Prostate gland (tissue), 2 donors: Measurements from ENCODE around the gene PTGR2. TPM values are rescaled to one million over a fixed set of nuclear protein-coding genes. Genes with fewer than 3 reads are reported as not detected.
"Not testable (repeated sequence)": the region's sequence is repeated elsewhere in the genome, so short reads cannot be mapped to it uniquely, and the experiment has no call there.

Experiments used
- DNase-seq: peaks from one replicate; pipeline ENCODE4 v3.0.0-alpha.2; 2019; ENCODE audit warnings: low spot score
- H3K27ac ChIP-seq, 2 donors: fragments of 200-600 bp; sonication (generic); 2 replicates each; pipeline ENCODE4 v1.5.1; 2017 to 2019
- H3K27me3 ChIP-seq: fragments of 200-600 bp; sonication (generic); replicated peaks from 2 replicates; pipeline ENCODE4 v1.5.1; 2019; ENCODE audit not compliant: insufficient read depth
- H3K36me3 ChIP-seq, 2 donors: fragments of 200-600 bp; sonication (generic); 1 replicate in 1 of 2; 2 replicates in 1 of 2; pipeline versions ENCODE4 v1.5.1 to v1.8.1; 2017 to 2019
- H3K4me1 ChIP-seq: fragments of 200-600 bp; sonication (generic); replicated peaks from 2 replicates; pipeline ENCODE4 v1.5.1; 2019
- H3K4me3 ChIP-seq, 2 donors: fragments of 200-600 bp; sonication (generic); 2 replicates each; pipeline ENCODE4 v1.5.1; 2017 to 2019
- H3K9me3 ChIP-seq: fragments of 200-600 bp; sonication (generic); 2 replicates; pipeline ENCODE4 v1.5.1; 2017
- POLR2A ChIP-seq: fragments of 450-650 bp; IDR thresholded peaks from one replicate; pipeline ENCODE4 v1.6.1; 2016; ENCODE audit warnings: antibody characterized with exemption, mild to moderate bottlenecking
- POLR2AphosphoS5 ChIP-seq: sonication (generic); formaldehyde crosslinking; IDR thresholded peaks from one replicate; pipeline ENCODE4 v1.6.1; 2017; ENCODE audit warnings: antibody characterized with exemption
- WGBS: methylation state at CpG from one replicate; pipeline ENCODE4 v1.1.5; 2018; 5-methylcytosine and 5-hydroxymethylcytosine counted together
- intact Hi-C: fragments of 100-400 bp; cut with DNase I; formaldehyde crosslinking; loops from one replicate; pipeline ENCODE4 v1.14.2; 2022
- small RNA-seq, 2 donors: library from RNA; depleted of rRNA; stranded (forward); fragments of <200 nt; gene quantifications; one replicate each; pipeline ENCODE3, GENCODE V24; 2016
- total RNA-seq, 2 donors: library from RNA; depleted of rRNA; stranded (reverse); fragments of >200 nt; gene quantifications; one replicate each; pipeline ENCODE4 v1.1.0, GENCODE V29; 2016
- TF ChIP-seq, protein P1 (sequence below), 4 experiments: fragments of 200-600 bp in 2 of 4; fragments of 450-650 bp in 2 of 4; sonication (generic) in 2 of 4; IDR thresholded peaks; 1 replicate in 3 of 4; 2 replicates in 1 of 4; pipeline ENCODE4 v1.5.1; 2016 to 2019; ENCODE audit warnings: antibody characterized with exemption in 4 of 4, mild to moderate bottlenecking in 2 of 4, moderate library complexity in 2 of 4

The PTGR2 gene
- total RNA-seq, 2 donors from 2014 or later: 10.7 to 13.6 TPM

DNA sequence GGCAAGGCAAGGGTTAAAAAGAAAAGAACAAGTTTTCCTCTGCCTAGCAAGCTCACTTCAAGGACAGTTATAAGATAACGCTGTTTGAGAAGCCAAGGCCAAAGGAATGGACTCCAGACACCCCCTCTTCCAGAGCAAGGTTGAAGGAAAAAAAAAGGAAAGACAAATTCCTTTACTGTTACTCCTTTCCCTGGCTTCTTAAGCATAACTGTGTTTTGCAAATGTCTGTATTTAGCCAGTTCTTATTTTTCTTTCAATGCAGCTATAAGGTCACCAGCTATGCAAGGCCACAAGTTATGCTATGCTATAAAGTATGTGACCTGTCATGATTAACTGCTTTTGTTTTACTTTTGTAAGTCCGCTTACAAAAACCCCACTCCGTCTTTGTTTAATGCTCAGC lies 61.6 kb downstream of the PTGR2 start:
- Histone ChIP-seq H3K27ac (no peak overlapping the region), H3K36me3 (peaks cover 0 to 4% of the 10 kb centered on the region in 2 donors), H3K27me3 (no peaks in the 10 kb centered on the region), H3K4me1 (no peaks in the 10 kb centered on the region), H3K4me3 (no peak overlapping the region), H3K9me3 (no peaks in the 10 kb centered on the region)
- intact Hi-C loops: no loop called here
- WGBS: 76% methylated on average over 3 of the region's 3 CpGs
- no peak for DNase-seq
- TF ChIP-seq POLR2A (no peak), POLR2AphosphoS5 (no peak)
- TF ChIP-seq, protein P1, sequence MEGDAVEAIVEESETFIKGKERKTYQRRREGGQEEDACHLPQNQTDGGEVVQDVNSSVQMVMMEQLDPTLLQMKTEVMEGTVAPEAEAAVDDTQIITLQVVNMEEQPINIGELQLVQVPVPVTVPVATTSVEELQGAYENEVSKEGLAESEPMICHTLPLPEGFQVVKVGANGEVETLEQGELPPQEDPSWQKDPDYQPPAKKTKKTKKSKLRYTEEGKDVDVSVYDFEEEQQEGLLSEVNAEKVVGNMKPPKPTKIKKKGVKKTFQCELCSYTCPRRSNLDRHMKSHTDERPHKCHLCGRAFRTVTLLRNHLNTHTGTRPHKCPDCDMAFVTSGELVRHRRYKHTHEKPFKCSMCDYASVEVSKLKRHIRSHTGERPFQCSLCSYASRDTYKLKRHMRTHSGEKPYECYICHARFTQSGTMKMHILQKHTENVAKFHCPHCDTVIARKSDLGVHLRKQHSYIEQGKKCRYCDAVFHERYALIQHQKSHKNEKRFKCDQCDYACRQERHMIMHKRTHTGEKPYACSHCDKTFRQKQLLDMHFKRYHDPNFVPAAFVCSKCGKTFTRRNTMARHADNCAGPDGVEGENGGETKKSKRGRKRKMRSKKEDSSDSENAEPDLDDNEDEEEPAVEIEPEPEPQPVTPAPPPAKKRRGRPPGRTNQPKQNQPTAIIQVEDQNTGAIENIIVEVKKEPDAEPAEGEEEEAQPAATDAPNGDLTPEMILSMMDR (IDR thresholded peaks at IDR 0.05): no peak

- no peak for TF ChIP-seq POLR2A
- no peak for TF ChIP-seq POLR2AphosphoS5
- TF ChIP-seq, protein P1 (IDR thresholded peaks at IDR 0.05): no peak
- Histone ChIP-seq H3K4me3 (no peak overlapping the region), H3K27ac (no peak overlapping the region), H3K9me3 (no peaks in the 10 kb centered on the region), H3K36me3 (peaks cover 0 to 4% of the 10 kb centered on the region in 2 donors), H3K27me3 (no peaks in the 10 kb centered on the region), H3K4me1 (no peaks in the 10 kb centered on the region)
- DNase-seq: no peak
- 92% methylated on average over 6 of the region's 6 CpGs for WGBS
- intact Hi-C loops: no loop called here
Measured at GRCh38 chr14:73916324-73916723, 64.7 kb downstream of the PTGR2 start.

DNA sequence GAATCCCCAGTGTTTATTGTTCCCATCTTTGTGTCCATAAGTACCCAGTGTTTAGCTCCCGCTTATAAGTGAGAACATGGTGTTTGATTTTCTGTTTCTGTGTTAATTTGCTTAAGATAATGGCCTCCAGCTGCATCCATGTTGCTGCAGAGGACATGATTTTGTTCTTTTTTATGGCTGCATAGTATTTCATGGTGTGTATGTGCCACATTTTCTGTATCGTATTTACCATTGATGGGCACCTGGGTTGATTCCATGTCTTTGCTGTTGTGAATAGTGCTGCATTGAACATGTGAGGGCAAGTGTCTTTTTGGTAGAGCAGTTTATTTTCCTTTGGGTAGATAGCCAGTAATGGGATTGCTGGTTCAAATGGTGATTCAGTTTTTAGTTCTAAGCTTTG lies 67.8 kb downstream of the PTGR2 start:
- peaks cover 4 to 12% of the 10 kb centered on the region in 2 donors for H3K36me3 ChIP-seq
- 95% methylated on average over 2 of the region's 2 CpGs for WGBS
- intact Hi-C loops: not testable (repeated sequence)

GRCh38 chr14:73924337-73924736 lies 72.7 kb downstream of the PTGR2 start:
- WGBS: 93% methylated on average over 5 of the region's 5 CpGs
- intact Hi-C loops: no loop called here
- Histone ChIP-seq H3K4me1 (no peaks in the 10 kb centered on the region), H3K36me3 (peaks cover 4 to 13% of the 10 kb centered on the region in 2 donors), H3K27me3 (no peaks in the 10 kb centered on the region), H3K27ac (no peak overlapping the region), H3K4me3 (no peak overlapping the region), H3K9me3 (no peaks in the 10 kb centered on the region)
- no peak for TF ChIP-seq POLR2AphosphoS5
- no peak for TF ChIP-seq POLR2A
- no peak for DNase-seq

More for the DNA sequence above, 67.8 kb downstream of the PTGR2 start:
- not testable (repeated sequence) for H3K4me3 ChIP-seq, H3K27ac ChIP-seq, DNase-seq, H3K27me3 ChIP-seq, H3K4me1 ChIP-seq, H3K9me3 ChIP-seq

Small RNAs within 50 kb of the gene (small RNA-seq; reads per million reads assigned to genes)
- 0 reads per million in 2 donors for gene AC005520.4
- 0 reads per million in 2 donors for gene RF00019

Other genes starting within 250 kb of the PTGR2 start
- not detected for gene ACOT6, start 239.3 kb upstream of the PTGR2 start, total RNA-seq
- gene DNAL1, start 206.8 kb upstream of the PTGR2 start, total RNA-seq: 1 to 10 TPM; 8.5 to 10.0 TPM
- 10 to 100 TPM; 18.6 to 62.7 TPM for gene PNMA1, start 137.4 kb upstream of the PTGR2 start, total RNA-seq
- gene ZNF410, start 35.0 kb downstream of the PTGR2 start, total RNA-seq: 10 to 100 TPM; 47.7 to 56.5 TPM
- gene FAM161B, start 98.3 kb downstream of the PTGR2 start, total RNA-seq: 10 to 100 TPM in 1 of 2 donors, 1 to 10 TPM in 1; 9.3 to 13.8 TPM
- gene COQ6, start 98.5 kb downstream of the PTGR2 start, total RNA-seq: 10 to 100 TPM; 26.1 to 59.9 TPM
- 10 to 100 TPM; 33.4 to 63.6 TPM for gene ENTPD5, start 167.5 kb downstream of the PTGR2 start, total RNA-seq
- 1 to 10 TPM; 3.6 to 5.9 TPM for gene BBOF1, start 167.5 kb downstream of the PTGR2 start, total RNA-seq
- 10 to 100 TPM; 78.2 to 85.8 TPM for gene ALDH6A1, start 232.6 kb downstream of the PTGR2 start, total RNA-seq
- 1 to 10 TPM; 7.8 to 8.1 TPM for gene LIN52, start 233.1 kb downstream of the PTGR2 start, total RNA-seq